ENCODE results near the gene RAB26.
"Not testable (repeated sequence)": the region's sequence is repeated elsewhere in the genome, so short reads cannot be mapped to it uniquely, and the experiment has no call there.

- TF ChIP-seq YY1 (tag by site-specific recombination; IDR thresholded peaks at IDR 0.05) = not testable (repeated sequence)
- TF ChIP-seq, protein P1, sequence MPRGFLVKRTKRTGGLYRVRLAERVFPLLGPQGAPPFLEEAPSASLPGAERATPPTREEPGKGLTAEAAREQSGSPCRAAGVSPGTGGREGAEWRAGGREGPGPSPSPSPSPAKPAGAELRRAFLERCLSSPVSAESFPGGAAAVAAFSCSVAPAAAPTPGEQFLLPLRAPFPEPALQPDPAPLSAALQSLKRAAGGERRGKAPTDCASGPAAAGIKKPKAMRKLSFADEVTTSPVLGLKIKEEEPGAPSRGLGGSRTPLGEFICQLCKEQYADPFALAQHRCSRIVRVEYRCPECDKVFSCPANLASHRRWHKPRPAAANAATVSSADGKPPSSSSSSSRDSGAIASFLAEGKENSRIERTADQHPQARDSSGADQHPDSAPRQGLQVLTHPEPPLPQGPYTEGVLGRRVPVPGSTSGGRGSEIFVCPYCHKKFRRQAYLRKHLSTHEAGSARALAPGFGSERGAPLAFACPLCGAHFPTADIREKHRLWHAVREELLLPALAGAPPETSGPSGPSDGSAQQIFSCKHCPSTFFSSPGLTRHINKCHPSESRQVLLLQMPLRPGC (tag by site-specific recombination; IDR thresholded peaks at IDR 0.05) = not testable (repeated sequence)
- TF ChIP-seq, protein P2, sequence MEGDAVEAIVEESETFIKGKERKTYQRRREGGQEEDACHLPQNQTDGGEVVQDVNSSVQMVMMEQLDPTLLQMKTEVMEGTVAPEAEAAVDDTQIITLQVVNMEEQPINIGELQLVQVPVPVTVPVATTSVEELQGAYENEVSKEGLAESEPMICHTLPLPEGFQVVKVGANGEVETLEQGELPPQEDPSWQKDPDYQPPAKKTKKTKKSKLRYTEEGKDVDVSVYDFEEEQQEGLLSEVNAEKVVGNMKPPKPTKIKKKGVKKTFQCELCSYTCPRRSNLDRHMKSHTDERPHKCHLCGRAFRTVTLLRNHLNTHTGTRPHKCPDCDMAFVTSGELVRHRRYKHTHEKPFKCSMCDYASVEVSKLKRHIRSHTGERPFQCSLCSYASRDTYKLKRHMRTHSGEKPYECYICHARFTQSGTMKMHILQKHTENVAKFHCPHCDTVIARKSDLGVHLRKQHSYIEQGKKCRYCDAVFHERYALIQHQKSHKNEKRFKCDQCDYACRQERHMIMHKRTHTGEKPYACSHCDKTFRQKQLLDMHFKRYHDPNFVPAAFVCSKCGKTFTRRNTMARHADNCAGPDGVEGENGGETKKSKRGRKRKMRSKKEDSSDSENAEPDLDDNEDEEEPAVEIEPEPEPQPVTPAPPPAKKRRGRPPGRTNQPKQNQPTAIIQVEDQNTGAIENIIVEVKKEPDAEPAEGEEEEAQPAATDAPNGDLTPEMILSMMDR (tag by site-specific recombination; IDR thresholded peaks at IDR 0.05) = not testable (repeated sequence)
Measured at GRCh38 chr16:2107121-2107790, 41.2 kb upstream of the RAB26 start.

All from HEK293 (cell line).